Erythroblast (primary cell): ENCODE data around the gene DNAJC17.

Experiments used
- GATA1 ChIP-seq: IDR thresholded peaks from 2 replicates; pipeline ENCODE4 v1.6.1; 2011; ENCODE audit warnings: low read depth, mild to moderate bottlenecking, control low read depth, low read length, moderate library complexity
- POLR2A ChIP-seq: IDR thresholded peaks from 2 replicates; pipeline ENCODE4 v1.6.1; 2011; ENCODE audit warnings: mild to moderate bottlenecking, low read length

- no peak for TF ChIP-seq POLR2A
- TF ChIP-seq GATA1: no peak
Measured at GRCh38 chr15:40764629-40765103, 42.6 kb downstream of the DNAJC17 start.
